Cardiac muscle cell (in vitro differentiated cells and primary cell): Measurements from ENCODE around the gene CD177. TPM values are rescaled to one million over a fixed set of nuclear protein-coding genes. Genes with fewer than 3 reads are reported as not detected.
A peak's percentile ranks its signal among the peaks of the same experiment; 100 is the strongest.
"Not testable (repeated sequence)": the region's sequence is repeated elsewhere in the genome, so short reads cannot be mapped to it uniquely, and the experiment has no call there.

Experiments
- DNase-seq, 2 donors: peaks; one replicate each; pipeline versions ENCODE4 v3.0.0 to v3.0.0-alpha.2; 2010 to 2017; ENCODE audit warnings: low read depth in 1 of 2, low spot score in 1 of 2
- H3K27ac ChIP-seq: fragments of 200-600 bp; sonication (generic); 2 replicates; pipeline ENCODE4 v1.5.1; 2016
- H3K27me3 ChIP-seq: fragments of 200-600 bp; sonication (generic); 2 replicates; pipeline ENCODE4 v1.6.0; 2016; ENCODE audit warnings: control low read depth
- H3K36me3 ChIP-seq: fragments of 200-600 bp; sonication (generic); 2 replicates; pipeline ENCODE4 v1.5.1; 2016; ENCODE audit warnings: control low read depth
- H3K4me1 ChIP-seq: fragments of 200-600 bp; sonication (generic); 2 replicates; pipeline ENCODE4 v1.8.1; 2017; ENCODE audit warnings: low read depth, mild to moderate bottlenecking, mixed run types
- H3K4me3 ChIP-seq: fragments of 200-600 bp; sonication (generic); 2 replicates; pipeline ENCODE4 v1.5.1; 2016; ENCODE audit warnings: mild to moderate bottlenecking
- H3K9me3 ChIP-seq: fragments of 200-600 bp; sonication (generic); 2 replicates; pipeline ENCODE4 v1.5.1; 2017; ENCODE audit warnings: low read depth, mild to moderate bottlenecking, control low read depth
- polyA plus RNA-seq: library from polyadenylated mRNA; unstranded; fragments of >200 nt; fragmentation: Nextera tagmentation; extraction: Ambion mirVana; gene quantifications from 2 replicates; pipeline ENCODE4 v1.2.1, GENCODE V29; 2016
- total RNA-seq: library from RNA; depleted of rRNA; stranded (reverse); fragments of >200 nt; gene quantifications from 2 replicates; pipeline ENCODE4 v1.2.3, GENCODE V29; 2016
- TF ChIP-seq, protein P1 (sequence below): IDR thresholded peaks from 2 replicates; pipeline ENCODE4 v1.5.1; 2012; ENCODE audit warnings: low read depth, mild to moderate bottlenecking, low read length

Gene CD177
- total and polyA plus RNA-seq, 2 experiments from 2014 or later = not detected

DNA sequence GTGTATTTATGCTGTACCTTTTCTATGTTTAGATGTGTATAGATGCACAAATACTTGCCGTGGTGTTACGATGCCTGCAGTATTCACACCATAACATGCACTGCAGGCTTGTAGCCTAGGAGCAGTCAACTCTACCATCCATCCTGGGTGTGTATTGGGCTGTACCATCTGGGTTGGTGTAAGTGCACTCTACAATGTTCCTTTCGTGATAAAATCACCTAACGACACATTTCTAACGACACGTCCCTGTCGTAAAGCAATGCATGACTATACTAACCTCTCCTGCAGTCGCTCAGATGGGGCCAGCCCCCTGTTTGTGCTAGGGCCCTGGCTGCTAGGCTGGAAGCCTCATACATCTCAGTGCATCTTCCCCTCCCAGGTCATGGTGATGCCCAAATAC, 18.4 kb downstream of the CD177 start:
- H3K9me3 ChIP-seq = no peaks in the 10 kb centered on the region
- no peaks in the 10 kb centered on the region for H3K36me3 ChIP-seq
- no peaks in the 10 kb centered on the region for H3K4me1 ChIP-seq
- no peak overlapping the region for H3K27ac ChIP-seq
- DNase-seq = no peak
- TF ChIP-seq, protein P1, sequence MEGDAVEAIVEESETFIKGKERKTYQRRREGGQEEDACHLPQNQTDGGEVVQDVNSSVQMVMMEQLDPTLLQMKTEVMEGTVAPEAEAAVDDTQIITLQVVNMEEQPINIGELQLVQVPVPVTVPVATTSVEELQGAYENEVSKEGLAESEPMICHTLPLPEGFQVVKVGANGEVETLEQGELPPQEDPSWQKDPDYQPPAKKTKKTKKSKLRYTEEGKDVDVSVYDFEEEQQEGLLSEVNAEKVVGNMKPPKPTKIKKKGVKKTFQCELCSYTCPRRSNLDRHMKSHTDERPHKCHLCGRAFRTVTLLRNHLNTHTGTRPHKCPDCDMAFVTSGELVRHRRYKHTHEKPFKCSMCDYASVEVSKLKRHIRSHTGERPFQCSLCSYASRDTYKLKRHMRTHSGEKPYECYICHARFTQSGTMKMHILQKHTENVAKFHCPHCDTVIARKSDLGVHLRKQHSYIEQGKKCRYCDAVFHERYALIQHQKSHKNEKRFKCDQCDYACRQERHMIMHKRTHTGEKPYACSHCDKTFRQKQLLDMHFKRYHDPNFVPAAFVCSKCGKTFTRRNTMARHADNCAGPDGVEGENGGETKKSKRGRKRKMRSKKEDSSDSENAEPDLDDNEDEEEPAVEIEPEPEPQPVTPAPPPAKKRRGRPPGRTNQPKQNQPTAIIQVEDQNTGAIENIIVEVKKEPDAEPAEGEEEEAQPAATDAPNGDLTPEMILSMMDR = no peak
- no peaks in the 10 kb centered on the region for H3K27me3 ChIP-seq
- no peak overlapping the region for H3K4me3 ChIP-seq

DNA sequence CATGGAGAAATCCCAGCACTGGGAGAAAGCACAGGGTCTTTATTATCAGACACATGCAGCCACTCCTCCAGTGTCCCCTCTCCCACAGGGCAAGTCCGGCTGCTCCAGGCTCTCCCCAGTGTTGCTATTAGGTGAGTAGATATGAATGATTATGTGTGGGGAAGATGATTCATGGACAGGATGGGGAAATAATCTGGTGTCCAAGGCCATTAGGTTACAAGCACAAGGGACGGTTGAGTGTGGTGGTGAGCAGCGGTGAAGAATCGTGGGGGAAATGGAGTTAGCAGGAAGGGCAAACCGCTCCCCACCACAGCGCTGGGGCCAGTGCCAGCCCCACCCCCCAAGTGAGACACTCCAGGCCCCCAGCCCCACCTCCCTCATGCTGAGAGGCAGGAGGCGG, 19.0 kb downstream of the CD177 start:
- H3K9me3 ChIP-seq = no peaks in the 10 kb centered on the region
- TF ChIP-seq, protein P1 = no peak
- no peak overlapping the region for H3K4me3 ChIP-seq
- no peaks in the 10 kb centered on the region for H3K4me1 ChIP-seq
- no peak overlapping the region for H3K27ac ChIP-seq
- H3K27me3 ChIP-seq = no peaks in the 10 kb centered on the region
- no peaks in the 10 kb centered on the region for H3K36me3 ChIP-seq
- peak in 1 of 2 donors; percentile 6 for DNase-seq

DNA sequence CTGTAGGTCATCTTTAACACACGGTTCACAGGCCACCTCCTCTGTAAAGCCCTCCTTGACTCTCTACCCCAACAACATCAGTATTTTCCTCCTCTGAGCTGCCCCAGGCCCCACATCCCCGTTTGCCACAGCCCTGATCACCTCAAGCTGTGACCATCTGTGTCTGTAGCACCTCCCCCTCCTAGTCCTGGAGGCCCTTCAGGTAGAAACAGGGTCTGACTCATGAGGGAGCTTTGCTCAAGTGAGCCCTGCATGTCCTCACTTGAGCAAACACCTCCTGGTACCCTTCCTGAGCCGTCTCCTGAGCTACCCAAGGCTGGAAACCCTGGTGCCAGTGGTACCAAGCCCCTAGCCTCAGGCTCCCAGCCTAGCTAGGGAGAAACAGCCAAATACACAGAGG, 24.1 kb downstream of the CD177 start:
- H3K36me3 ChIP-seq, H3K4me3 ChIP-seq, H3K27ac ChIP-seq, H3K27me3 ChIP-seq, DNase-seq, H3K4me1 ChIP-seq, H3K9me3 ChIP-seq: not testable (repeated sequence)

DNA sequence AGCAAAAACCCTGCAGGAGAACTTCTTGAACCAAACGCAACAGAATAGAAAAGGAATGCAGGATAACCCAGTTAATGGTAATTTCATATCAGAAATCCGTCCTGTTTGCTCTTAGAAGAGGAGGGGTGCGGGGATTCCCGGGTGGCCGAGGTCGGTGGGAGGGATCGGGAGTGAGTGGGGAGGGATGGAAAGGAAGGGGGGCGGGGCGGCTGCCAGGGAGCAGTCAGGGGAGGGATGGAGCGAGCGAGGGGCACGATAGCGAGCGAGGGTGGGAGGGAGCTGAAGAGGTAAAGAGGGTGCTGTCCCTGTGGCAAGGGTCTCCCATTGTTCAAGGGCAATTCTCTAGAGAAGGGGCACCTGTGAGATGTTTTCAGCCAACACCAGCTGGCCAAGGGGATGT, 26.5 kb downstream of the CD177 start:
- H3K36me3 ChIP-seq = no peaks in the 10 kb centered on the region
- no peak overlapping the region for H3K27ac ChIP-seq
- TF ChIP-seq, protein P1 = no peak
- no peaks in the 10 kb centered on the region for H3K9me3 ChIP-seq
- H3K4me1 ChIP-seq = no peaks in the 10 kb centered on the region
- no peaks in the 10 kb centered on the region for H3K27me3 ChIP-seq
- no peak overlapping the region for H3K4me3 ChIP-seq
- DNase-seq = peak in 1 of 2 donors; percentile 0

DNA sequence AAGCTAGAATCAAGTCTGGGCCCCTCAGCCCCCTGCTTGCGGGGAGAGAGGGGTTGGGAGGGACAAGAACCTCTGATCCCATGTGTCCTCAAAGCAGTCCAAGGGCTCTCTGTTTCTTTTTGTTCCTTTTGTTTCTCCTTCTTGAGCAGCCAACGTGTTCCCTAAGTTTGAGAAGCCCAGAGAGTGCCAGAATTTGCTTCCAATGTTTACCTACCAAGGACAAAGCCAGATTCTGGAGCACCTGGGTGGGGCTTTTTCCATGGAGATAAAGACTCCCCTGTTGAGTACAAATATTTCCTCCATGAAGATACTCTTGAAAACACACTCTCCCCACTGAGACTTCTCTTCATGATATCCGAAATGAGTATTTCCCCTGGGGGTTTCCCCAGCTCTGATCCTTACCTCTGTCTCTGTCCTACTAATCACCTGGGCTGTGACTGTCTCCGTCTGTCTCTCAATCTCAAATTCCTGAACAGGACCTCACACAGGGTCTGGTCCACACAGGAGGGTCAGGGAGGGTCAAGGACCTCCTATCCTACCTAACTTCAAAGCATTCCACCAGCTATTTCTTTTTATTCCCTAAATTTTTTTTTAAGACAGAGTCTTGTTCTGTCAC, 27.4 kb downstream of the CD177 start:
- Histone ChIP-seq H3K4me3 (no peak overlapping the region), H3K36me3 (no peaks in the 10 kb centered on the region), H3K4me1 (no peaks in the 10 kb centered on the region), H3K27ac (no peak overlapping the region), H3K27me3 (no peaks in the 10 kb centered on the region), H3K9me3 (no peaks in the 10 kb centered on the region)
- TF ChIP-seq, protein P1 = no peak
- no peak for DNase-seq

DNA sequence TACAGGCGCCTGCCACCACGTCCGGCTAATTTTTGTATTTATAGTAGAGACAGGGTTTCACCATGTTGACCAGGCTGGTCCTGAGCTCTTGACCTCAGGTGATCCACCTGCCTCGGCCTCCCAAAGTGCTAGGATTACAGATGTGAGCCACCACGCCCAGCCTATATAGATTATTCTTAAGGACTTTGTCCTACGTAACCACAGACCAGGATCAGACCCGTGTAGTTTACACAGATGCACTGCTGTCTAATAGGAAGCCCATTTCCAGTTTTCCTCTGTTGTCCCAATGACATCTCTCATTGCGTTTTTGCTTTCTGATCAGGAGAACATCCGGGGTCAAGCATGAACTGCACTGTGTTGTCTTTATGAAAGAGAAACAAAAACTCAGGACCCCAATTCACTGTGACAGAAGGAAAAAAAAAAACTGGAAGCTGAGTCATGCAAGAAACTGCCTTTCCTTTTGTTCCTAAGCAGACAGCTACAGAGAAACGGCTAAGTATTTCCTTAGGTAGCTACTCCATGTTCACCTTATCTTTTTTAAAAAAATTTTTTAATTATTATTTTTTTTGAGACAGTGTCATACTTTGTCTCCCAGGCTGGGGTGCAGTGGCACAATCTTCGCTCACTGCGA, 29.2 kb downstream of the CD177 start:
- H3K4me1 ChIP-seq, DNase-seq, H3K27me3 ChIP-seq, H3K9me3 ChIP-seq, H3K36me3 ChIP-seq, H3K4me3 ChIP-seq, H3K27ac ChIP-seq: not testable (repeated sequence)

DNA sequence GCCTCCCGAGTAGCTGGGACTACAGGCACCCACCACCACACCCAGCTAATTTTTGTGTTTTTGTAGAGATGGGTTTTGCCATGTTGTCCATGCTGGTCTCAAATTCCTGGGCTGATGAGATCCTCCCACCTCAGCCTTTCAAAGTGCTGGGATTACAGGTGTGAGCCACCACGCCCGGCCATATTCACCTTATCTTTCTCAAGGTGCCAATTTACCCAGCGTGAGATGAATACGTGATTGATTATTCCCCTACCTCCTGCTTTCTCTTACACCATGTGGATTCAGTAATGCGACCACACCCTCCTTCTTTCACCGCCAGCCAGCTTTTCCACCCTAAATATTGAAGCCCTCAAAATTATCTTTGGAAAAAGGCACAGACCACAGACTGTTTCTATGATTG, 29.8 kb downstream of the CD177 start:
- not testable (repeated sequence) for H3K27me3 ChIP-seq, DNase-seq, H3K27ac ChIP-seq, H3K9me3 ChIP-seq, H3K4me3 ChIP-seq, H3K4me1 ChIP-seq, H3K36me3 ChIP-seq

DNA sequence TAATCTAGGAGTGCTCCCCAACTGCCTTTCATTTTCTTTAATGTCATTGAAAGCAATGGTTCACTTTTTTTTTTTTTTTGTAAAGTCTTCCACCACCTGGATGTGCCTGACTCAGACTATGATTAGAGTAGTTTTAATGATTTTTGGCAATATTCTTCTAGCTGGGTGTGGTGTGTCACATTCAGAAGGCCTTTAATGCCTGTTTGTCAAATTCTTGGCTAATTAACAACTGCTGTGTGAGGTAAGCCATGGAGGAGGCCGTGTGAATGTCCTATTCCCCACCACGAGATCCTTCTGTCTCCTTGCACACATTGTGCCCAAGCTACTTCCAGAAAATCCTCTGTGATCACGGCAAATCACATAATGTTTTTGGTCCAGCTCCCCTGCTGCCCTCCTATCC, 30.3 kb downstream of the CD177 start:
- H3K4me1 ChIP-seq, H3K27ac ChIP-seq, DNase-seq, H3K4me3 ChIP-seq, H3K36me3 ChIP-seq, H3K9me3 ChIP-seq, H3K27me3 ChIP-seq: not testable (repeated sequence)

DNA sequence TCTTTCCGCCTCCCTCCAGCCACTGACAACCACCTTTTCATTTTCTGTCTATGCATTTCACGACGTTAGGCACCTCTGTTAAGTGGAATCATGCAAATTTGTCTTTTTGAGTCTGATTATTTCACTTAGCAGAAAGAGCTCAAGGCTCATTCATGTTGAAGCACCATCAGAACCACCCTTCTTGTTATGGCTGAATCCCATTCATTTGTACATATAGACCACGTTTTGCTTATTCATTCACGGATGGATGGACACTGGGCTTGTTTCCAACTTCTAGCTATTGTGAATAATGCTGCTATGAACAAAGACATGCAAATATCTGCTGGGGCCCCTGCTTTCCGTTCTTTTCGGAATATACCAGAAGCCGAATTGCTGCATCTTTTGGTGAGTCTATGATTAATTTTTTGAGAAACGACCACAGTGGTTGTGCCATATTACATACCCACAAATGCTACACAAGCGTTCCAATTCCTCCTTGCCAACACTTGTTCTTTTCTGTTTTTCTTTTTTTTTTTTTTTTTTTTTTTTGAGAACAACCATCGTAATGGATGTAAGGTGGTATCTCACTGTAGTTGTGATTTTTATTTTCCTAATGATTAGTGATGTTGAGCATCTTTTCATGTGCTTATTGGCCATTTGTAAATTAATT, 37.5 kb downstream of the CD177 start:
- DNase-seq, H3K4me3 ChIP-seq, H3K36me3 ChIP-seq, H3K4me1 ChIP-seq, H3K9me3 ChIP-seq, H3K27me3 ChIP-seq, H3K27ac ChIP-seq: not testable (repeated sequence)

DNA sequence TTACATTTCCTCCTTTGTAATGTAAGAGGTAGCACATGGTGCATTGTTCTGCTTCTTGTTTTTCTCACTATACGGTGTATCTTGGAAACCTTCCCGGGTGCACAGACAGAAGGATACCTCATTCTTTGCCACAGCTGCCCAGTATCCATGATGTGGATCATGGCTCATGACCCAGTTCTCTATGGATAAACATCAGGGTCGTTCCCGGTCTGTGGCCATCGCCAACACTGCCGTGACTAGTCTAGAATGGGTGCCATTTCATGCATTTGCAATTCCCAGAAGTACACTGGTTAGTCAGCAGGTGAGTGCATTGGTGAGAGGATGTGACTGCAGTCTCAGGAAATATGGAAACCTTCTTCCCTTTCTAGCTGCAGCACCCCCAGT, 38.1 kb downstream of the CD177 start:
- H3K27me3 ChIP-seq, H3K9me3 ChIP-seq, H3K4me1 ChIP-seq, H3K27ac ChIP-seq, H3K4me3 ChIP-seq, H3K36me3 ChIP-seq, DNase-seq: not testable (repeated sequence)
